Measurements from ENCODE around the gene KIAA0319L. TPM values are rescaled to one million over a fixed set of nuclear protein-coding genes. Genes with fewer than 3 reads are reported as not detected.

The KIAA0319L gene
- total RNA-seq, 1 experiment from 2014 or later = 46.4 TPM

DNA sequence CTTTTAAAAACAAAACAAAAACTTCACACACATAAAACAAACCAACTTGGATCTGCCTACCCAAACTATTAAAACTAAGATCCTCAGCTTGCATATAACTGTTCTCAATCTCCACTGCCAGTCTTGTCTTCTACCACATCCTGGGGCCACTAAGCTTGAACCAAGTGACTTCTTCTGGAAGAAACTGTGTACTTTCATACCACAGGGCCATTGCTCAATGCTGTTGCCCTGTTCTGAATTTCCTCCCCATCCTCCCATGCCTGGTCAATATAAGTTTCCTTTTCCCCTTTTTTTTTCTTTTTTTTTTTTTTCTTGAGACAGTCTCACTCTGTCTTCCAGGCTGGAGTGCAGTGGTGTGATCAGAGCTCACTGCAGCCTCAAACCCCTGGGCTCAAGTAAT lies 109.9 kb downstream of the KIAA0319L start:
- H3K4me3 Mint-ChIP-seq = no peak overlapping the region
- no peak overlapping the region for H3T11ph ChIP-seq (ENCODE audit: low read length)
- no peak overlapping the region for H2AFZ ChIP-seq (ENCODE audit: low read length)

More for the DNA sequence above, 109.9 kb downstream of the KIAA0319L start:
- TF ChIP-seq, protein P1, sequence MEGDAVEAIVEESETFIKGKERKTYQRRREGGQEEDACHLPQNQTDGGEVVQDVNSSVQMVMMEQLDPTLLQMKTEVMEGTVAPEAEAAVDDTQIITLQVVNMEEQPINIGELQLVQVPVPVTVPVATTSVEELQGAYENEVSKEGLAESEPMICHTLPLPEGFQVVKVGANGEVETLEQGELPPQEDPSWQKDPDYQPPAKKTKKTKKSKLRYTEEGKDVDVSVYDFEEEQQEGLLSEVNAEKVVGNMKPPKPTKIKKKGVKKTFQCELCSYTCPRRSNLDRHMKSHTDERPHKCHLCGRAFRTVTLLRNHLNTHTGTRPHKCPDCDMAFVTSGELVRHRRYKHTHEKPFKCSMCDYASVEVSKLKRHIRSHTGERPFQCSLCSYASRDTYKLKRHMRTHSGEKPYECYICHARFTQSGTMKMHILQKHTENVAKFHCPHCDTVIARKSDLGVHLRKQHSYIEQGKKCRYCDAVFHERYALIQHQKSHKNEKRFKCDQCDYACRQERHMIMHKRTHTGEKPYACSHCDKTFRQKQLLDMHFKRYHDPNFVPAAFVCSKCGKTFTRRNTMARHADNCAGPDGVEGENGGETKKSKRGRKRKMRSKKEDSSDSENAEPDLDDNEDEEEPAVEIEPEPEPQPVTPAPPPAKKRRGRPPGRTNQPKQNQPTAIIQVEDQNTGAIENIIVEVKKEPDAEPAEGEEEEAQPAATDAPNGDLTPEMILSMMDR (conservative IDR thresholded peaks at IDR 0.05) = no peak
- Histone ChIP-seq H2BK15ac (ENCODE audit: low read depth, low read length) (no peak overlapping the region), H3K23me2 (ENCODE audit: insufficient read length, low read depth, low read length, poor library complexity, severe bottlenecking) (no peaks in the 10 kb centered on the region), H3K14ac (ENCODE audit: insufficient read depth, low read length) (no peak overlapping the region), H2AK5ac (ENCODE audit: insufficient read length, low read length) (no peak overlapping the region), H3K4me1 (ENCODE audit: insufficient read depth, low read length) (no peaks in the 10 kb centered on the region), H2BK12ac (ENCODE audit: insufficient read length, low read depth, low read length) (no peak overlapping the region), H3K79me2 (ENCODE audit: insufficient read depth, low read length) (no peaks in the 10 kb centered on the region), H3K4ac (ENCODE audit: low read depth, low read length) (no peak overlapping the region), H3K23ac (ENCODE audit: insufficient read length, low read depth, low read length) (no peak overlapping the region), H3K79me1 (ENCODE audit: insufficient read depth, low read depth, low read length, poor library complexity, severe bottlenecking) (no peaks in the 10 kb centered on the region), H4K5ac (ENCODE audit: insufficient read length, low read depth, low read length) (no peak overlapping the region), H2BK120ac (ENCODE audit: low read depth, low read length, poor library complexity, severe bottlenecking) (no peak overlapping the region), H2BK20ac (ENCODE audit: low read depth, low read length, poor library complexity, severe bottlenecking) (no peak overlapping the region), H3K18ac (ENCODE audit: insufficient read length, low read depth, low read length) (no peak overlapping the region), H3K27ac (ENCODE audit: insufficient read length, low read depth, low read length) (no peak overlapping the region), H3K27me3 (ENCODE audit: insufficient read depth, low read length) (no peaks in the 10 kb centered on the region), H3K56ac (ENCODE audit: insufficient read length, low read depth, low read length) (no peak overlapping the region), H4K8ac (replicated peaks; ENCODE audit: insufficient read length, low read depth, low read length) (no peak overlapping the region), H2BK5ac (ENCODE audit: insufficient read length, low read length) (no peak overlapping the region), H3K9me3 (ENCODE audit: control insufficient read depth, low read depth, low read length) (no peaks in the 10 kb centered on the region), H4K20me1 (ENCODE audit: control insufficient read depth, insufficient read depth, insufficient read length) (peaks cover 3% of the 10 kb centered on the region), H3K4me2 (ENCODE audit: insufficient read depth, insufficient read length, low read length) (no peak overlapping the region), H4K91ac (ENCODE audit: insufficient read length, low read depth, low read length) (no peak overlapping the region), H3K9ac (ENCODE audit: extremely low read depth, insufficient read length, low read length) (no peak overlapping the region)
- DNase-seq = no peak
- Mint-ChIP-seq H3K4me1 (no peaks in the 10 kb centered on the region), H3K36me3 (ENCODE audit: insufficient read depth in 1 of 3, low read depth in 3 of 3) (peaks cover 22 to 61% (median 25%) of the 10 kb centered on the region in 3 experiments; a peak in 6 of 7 replicates), H3K27me3 (ENCODE audit: low read depth) (no peaks in the 10 kb centered on the region), H3K27ac (no peak overlapping the region), H3K9me3 (no peaks in the 10 kb centered on the region)

All from H9 (cell line).